Measurements from ENCODE around the gene SMTNL2.

DNA sequence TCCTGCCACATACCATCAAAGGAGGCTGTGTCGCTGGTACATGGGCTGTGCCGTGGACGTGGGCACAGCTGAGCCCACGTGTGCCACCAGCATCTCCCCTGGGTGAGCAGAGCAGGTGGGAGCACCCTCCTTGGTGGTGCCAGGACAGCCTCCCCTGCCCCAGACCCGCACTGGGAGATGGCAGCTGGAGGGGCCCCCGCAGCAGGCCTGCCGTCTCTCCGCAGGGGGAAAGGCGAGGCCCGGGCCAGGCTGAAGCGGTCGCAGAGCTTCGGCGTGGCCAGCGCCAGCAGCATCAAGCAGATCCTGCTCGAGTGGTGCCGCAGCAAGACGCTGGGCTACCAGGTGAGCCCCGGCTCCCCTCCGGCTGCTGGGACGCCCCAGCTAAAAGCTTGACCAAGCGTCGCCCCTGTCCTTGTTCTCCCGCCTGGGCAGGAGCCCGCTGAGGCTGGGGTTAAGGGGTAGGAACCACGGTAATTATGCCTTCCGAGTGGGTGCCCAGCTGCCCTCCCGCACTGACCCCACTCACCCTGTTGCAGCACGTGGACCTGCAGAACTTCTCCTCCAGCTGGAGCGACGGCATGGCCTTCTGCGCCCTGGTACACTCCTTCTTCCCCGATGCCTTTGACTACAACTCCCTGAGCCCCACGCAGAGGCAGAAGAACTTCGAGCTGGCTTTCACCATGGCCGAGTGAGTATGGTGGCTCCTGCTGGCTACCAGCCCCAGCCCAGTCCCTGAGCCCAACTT is 12.5 kb downstream of the SMTNL2 start:
- TF ChIP-seq, protein P1, sequence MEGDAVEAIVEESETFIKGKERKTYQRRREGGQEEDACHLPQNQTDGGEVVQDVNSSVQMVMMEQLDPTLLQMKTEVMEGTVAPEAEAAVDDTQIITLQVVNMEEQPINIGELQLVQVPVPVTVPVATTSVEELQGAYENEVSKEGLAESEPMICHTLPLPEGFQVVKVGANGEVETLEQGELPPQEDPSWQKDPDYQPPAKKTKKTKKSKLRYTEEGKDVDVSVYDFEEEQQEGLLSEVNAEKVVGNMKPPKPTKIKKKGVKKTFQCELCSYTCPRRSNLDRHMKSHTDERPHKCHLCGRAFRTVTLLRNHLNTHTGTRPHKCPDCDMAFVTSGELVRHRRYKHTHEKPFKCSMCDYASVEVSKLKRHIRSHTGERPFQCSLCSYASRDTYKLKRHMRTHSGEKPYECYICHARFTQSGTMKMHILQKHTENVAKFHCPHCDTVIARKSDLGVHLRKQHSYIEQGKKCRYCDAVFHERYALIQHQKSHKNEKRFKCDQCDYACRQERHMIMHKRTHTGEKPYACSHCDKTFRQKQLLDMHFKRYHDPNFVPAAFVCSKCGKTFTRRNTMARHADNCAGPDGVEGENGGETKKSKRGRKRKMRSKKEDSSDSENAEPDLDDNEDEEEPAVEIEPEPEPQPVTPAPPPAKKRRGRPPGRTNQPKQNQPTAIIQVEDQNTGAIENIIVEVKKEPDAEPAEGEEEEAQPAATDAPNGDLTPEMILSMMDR (IDR thresholded peaks at IDR 0.05) = no peak
- no peak for TF ChIP-seq POLR2AphosphoS5 (IDR thresholded peaks at IDR 0.05)
